IMR-90 (cell line): ENCODE results near the gene FRAS1.

Experiments
- CEBPB ChIP-seq: IDR thresholded peaks from 2 replicates; pipeline ENCODE4 v1.6.1; 2012; ENCODE audit warnings: low read depth, low read length, improper control_type of control experiment
- ELK1 ChIP-seq: fragments of 150-350 bp; IDR thresholded peaks from 2 replicates; pipeline ENCODE4 v1.6.1; 2016; ENCODE audit warnings: low read depth, mild to moderate bottlenecking, low read length, moderate library complexity, borderline replicate concordance
- NFE2L2 ChIP-seq: fragments of 150-350 bp; IDR thresholded peaks from 2 replicates; pipeline ENCODE4 v1.6.1; 2016; ENCODE audit warnings: low read depth, mild to moderate bottlenecking, low read length
- POLR2A ChIP-seq: IDR thresholded peaks from 2 replicates; pipeline ENCODE4 v1.6.1; 2012; ENCODE audit warnings: mild to moderate bottlenecking, low read depth, low read length
- RFX5 ChIP-seq: IDR thresholded peaks from 2 replicates; pipeline ENCODE4 v1.8.0; 2012; ENCODE audit warnings: low read depth, mild to moderate bottlenecking, low read length, moderate library complexity
- SMC3 ChIP-seq: fragments of 150-350 bp; IDR thresholded peaks from 2 replicates; pipeline ENCODE4 v1.6.1; 2016; ENCODE audit warnings: low read depth, mild to moderate bottlenecking, antibody characterized with exemption, low read length, moderate library complexity
- TF ChIP-seq, protein P1 (sequence below): conservative IDR thresholded peaks from 2 replicates; pipeline ENCODE4 v1.5.1; 2012; ENCODE audit warnings: mild to moderate bottlenecking, low read depth, low read length, improper control_type of control experiment

DNA sequence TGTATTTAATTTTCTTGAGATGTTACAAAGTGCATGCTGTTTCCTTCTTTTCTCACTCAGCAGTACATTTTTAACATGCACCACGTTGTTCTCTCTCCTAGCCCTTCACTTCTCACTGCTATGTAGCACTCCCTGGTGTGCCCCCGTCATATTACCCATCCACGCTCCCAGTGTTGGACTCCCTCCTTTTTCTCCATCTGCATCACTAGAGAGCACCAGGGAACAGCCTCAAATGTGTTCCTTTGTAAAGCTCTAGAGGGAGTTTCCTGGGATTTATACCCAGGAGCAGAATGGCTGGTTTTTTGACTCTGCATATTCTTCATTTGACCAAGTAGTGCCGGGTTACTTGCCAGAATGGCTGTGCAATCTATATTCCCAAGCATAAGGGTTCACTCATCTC lies 254.2 kb downstream of the FRAS1 start:
- no peak for TF ChIP-seq RFX5
- TF ChIP-seq, protein P1, sequence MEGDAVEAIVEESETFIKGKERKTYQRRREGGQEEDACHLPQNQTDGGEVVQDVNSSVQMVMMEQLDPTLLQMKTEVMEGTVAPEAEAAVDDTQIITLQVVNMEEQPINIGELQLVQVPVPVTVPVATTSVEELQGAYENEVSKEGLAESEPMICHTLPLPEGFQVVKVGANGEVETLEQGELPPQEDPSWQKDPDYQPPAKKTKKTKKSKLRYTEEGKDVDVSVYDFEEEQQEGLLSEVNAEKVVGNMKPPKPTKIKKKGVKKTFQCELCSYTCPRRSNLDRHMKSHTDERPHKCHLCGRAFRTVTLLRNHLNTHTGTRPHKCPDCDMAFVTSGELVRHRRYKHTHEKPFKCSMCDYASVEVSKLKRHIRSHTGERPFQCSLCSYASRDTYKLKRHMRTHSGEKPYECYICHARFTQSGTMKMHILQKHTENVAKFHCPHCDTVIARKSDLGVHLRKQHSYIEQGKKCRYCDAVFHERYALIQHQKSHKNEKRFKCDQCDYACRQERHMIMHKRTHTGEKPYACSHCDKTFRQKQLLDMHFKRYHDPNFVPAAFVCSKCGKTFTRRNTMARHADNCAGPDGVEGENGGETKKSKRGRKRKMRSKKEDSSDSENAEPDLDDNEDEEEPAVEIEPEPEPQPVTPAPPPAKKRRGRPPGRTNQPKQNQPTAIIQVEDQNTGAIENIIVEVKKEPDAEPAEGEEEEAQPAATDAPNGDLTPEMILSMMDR = no peak
- no peak for TF ChIP-seq NFE2L2
- TF ChIP-seq POLR2A = no peak
- no peak for TF ChIP-seq CEBPB
- no peak for TF ChIP-seq SMC3
- no peak for TF ChIP-seq ELK1
